K562 (cell line): ENCODE results near the gene ECI1. TPM values are rescaled to one million over a fixed set of nuclear protein-coding genes. Genes with fewer than 3 reads are reported as not detected.

Experiments
- ARID4B ChIP-seq: sonication (generic); formaldehyde crosslinking; IDR thresholded peaks from 2 replicates; pipeline ENCODE4 v1.8.0; 2022; ENCODE audit warnings: mild to moderate bottlenecking, missing genetic modification reagents
- E2F1 ChIP-seq: sonication (generic); formaldehyde crosslinking; IDR thresholded peaks from 2 replicates; pipeline ENCODE4 v1.8.1; 2023; ENCODE audit warnings: mild to moderate bottlenecking, missing genetic modification reagents, moderate library complexity
- EP300 ChIP-seq: IDR thresholded peaks from 2 replicates; pipeline ENCODE4 v1.6.1; 2012; ENCODE audit warnings: low read length, improper control_type of control experiment
- FIP1L1 ChIP-seq: fragments of 200-400 bp; formaldehyde crosslinking; IDR thresholded peaks from 2 replicates; pipeline ENCODE4 v1.6.1; 2018; ENCODE audit warnings: mild to moderate bottlenecking, low read depth, low read length; ENCODE audit not compliant: poor library complexity, severe bottlenecking
- MAZ ChIP-seq, 2 experiments: fragments of 450-650 bp in 1 of 2; sonication (generic) in 1 of 2; formaldehyde crosslinking; IDR thresholded peaks in 1 of 2; conservative IDR thresholded peaks in 1 of 2; 2 replicates each; pipeline versions ENCODE4 v1.4.0 to v1.5.0; 2020; ENCODE audit warnings: mild to moderate bottlenecking in 1 of 2, missing genetic modification reagents in 1 of 2
- NRF1 ChIP-seq, 2 experiments: fragments of 450-650 bp; IDR thresholded peaks in 1 of 2; conservative IDR thresholded peaks in 1 of 2; 2 replicates each; pipeline ENCODE4 v1.6.1; 2014; ENCODE audit warnings: mild to moderate bottlenecking in 2 of 2
- PCBP1 ChIP-seq: fragments of 200-400 bp; formaldehyde crosslinking; IDR thresholded peaks from 2 replicates; pipeline ENCODE4 v1.6.1; 2018; ENCODE audit warnings: mild to moderate bottlenecking, low read depth, low read length; ENCODE audit not compliant: poor library complexity, severe bottlenecking
- POU5F1 ChIP-seq: fragments of 150-350 bp; IDR thresholded peaks from 2 replicates; pipeline ENCODE4 v1.6.1; 2014; ENCODE audit warnings: borderline replicate concordance, low read length, low read depth, mild to moderate bottlenecking; ENCODE audit not compliant: partially characterized antibody
- ZNF518B ChIP-seq: fragments of 250-450 bp; sonication (Bioruptor Pico); IDR thresholded peaks from 2 replicates; pipeline ENCODE4 v1.5.0; 2021; ENCODE audit warnings: mild to moderate bottlenecking, moderate library complexity
- polyA plus RNA-seq, 8 experiments: library from polyadenylated mRNA; depleted of rRNA in 4 of 8; stranded (reverse) in 5 of 8; unstranded in 3 of 8; fragments of >200 nt; fragmentation: Nextera tagmentation in 2 of 8; fragmentation: Illumina TruSeq in 1 of 8; extraction: Ambion mirVana in 2 of 8; extraction: Trizol in 1 of 8; gene quantifications; 2 replicates each; pipeline versions ENCODE4 v1.2.1 to v1.2.3, GENCODE V29; 2011 to 2014; ENCODE audit warnings: inconsistent platforms in 1 of 8, missing spikeins in 1 of 8
- total RNA-seq, 7 experiments: library from RNA; depleted of rRNA in 6 of 7; stranded (reverse); fragments of >200 nt in 6 of 7; fragmentation: Illumina TruSeq in 2 of 7; extraction: Trizol in 2 of 7; gene quantifications; 2 replicates each; pipeline versions ENCODE4 v1.2.1 to v1.2.3, GENCODE V29; 2011 to 2021; ENCODE audit warnings: low replicate concordance in 1 of 7

ECI1 gene
- total and polyA plus RNA-seq, 9 of the 15 experiments (the other 6 are each of a cell fraction or from before 2014, with no cell fraction given), result 4.7 to 189 (median 54.0) TPM

GRCh38 chr16:2195322-2196161 is 55.8 kb downstream of the ECI1 start (continued):
- 0 out of 2 replicates have a peak, but pooled peaks have one; percentile 29 for TF ChIP-seq ARID4B (CRISPR knock-in tag)
- TF ChIP-seq MAZ (CRISPR knock-in tag; conservative IDR thresholded peaks at IDR 0.05 in 1 of 2, IDR thresholded peaks at IDR 0.05 in 1 of 2), result 0 out of 4 replicates have a peak, but pooled peaks of 1 of the 2 experiments have one; percentile 14
- peak; percentile 13 for TF ChIP-seq FIP1L1
- no peak for TF ChIP-seq EP300
- peak in 1 of 2 experiments; percentile 36; a peak in 1 of 4 replicates for TF ChIP-seq NRF1 (conservative IDR thresholded peaks at IDR 0.05 in 1 of 2, IDR thresholded peaks at IDR 0.05 in 1 of 2)
- TF ChIP-seq POU5F1, result no peak
- no peak for TF ChIP-seq E2F1 (CRISPR knock-in tag)
- no peak for TF ChIP-seq ZNF518B (CRISPR knock-in tag)
- TF ChIP-seq PCBP1, result peak; percentile 65
- TF ChIP-seq, all 486 proteins: peak for 8
